Kasumi-1 (cell line): Measurements from ENCODE around the gene GSE1.

Experiments
- DNase-seq, 2 experiments: peaks; one replicate each; lab custom pipeline; 2025; lab: John Stamatoyannopoulos, UW

The GSE1 gene

DNA sequence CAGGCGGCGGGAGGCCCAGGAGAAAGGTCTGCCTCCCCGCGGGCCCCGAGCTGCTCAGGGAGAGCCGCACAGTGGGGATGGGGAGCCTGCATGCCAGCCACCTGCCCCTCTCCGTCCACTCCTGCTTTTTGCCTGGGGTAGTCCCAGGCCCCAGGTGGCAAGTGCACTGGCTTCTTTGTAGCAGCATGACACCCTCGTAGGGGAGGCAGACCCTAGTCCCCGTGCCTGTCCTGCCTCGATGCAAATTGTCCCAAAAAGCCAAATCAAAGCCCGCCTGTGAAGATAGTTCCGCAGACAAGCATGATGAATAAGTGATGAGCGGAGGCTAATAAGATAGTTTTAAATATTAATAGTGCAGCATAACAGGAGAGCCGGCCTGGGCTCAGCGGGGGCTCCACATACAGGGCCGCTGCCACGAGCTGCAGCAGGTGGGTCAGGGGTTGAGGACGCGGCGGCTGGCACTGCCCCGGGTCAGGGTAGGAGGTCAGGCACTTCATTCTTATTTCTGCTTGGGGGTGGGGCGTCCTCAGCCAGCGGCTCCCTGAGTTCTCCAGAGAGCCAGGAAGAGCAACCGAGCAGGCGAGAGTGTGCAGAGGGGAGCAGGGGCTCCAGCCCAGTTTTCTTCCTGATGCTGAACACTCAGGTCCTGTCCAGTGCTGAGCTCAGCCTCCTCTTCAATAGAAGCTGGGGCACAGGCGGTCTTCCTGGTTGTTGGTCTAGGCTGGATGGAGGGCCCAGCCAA is 48.8 kb downstream of the GSE1 start:
- DNase-seq, result no peak

DNA sequence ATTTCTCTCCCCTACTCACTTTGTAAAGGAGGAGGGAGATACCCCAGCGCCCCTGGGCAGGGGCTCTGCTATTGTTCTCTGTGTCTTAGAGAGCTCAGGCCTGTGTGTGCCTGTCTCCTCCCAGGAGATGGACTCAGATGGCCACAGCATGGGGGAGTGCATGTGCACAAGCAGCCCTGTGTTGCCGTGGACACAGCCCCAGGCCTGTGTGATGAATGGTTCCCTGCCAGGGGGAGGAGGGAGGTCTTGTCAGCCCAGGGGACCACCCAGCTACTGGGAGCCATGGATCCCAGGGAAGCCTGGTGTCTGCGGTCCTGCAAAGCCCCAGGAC is 49.3 kb downstream of the GSE1 start:
- DNase-seq, result no peak

DNA sequence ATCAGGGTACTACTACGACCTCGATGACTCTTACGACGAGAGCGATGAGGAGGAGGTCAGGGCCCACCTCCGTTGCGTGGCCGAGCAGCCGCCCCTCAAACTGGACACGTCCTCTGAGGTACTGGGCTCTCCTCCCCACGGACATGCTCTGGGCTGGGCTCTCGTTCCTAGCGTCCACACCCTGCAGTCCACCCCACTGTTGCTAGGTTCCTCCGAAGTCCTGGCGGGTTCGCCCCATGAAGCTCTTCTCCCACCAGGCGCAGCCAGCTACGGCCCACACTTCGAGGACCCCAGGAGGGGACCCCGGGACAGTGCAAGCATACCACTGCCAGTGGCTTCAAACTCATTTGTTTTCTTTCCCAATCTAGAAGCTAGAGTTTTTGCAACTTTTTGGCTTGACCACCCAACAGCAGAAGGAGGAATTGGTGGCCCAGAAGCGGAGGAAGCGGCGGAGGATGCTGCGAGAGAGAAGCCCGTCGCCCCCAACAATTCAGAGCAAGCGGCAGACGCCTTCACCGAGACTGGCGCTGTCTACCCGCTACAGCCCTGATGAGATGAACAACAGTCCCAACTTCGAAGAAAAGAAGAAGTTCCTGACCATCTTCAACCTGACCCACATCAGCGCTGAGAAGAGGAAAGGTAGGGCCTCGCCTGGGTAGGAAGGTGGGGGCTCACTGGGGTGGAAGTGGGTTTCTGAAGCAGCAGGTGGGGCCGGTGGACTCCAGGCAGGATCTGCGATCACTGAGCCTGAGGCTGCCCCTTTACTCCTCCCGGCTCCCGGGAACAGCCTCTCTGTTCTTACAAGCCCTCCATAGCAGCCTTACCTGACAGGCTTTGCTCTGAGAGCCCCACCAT is 50.1 kb downstream of the GSE1 start:
- DNase-seq, result no peak

DNA sequence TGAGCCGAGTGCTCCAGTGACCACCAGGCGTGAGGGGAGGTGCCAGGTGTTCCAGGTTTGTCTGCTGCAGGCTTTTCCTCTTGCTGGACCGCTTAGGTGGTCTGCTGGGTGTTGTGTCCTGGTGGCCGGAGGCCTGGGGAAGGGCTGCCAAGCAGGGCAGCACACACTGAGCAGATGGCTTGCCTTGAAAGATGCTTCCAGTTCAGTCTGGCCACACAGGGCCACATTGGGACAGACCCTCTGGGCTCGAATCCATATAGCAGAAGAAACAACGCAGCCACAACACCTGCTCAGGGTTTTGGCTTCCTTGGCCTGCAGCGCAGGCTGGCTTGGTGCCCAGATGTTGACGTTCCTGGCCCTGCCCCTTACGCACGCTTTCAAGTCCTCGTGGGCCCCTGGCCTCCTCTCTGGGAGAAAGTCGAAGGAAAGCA is 50.8 kb downstream of the GSE1 start:
- DNase-seq, result no peak

DNA sequence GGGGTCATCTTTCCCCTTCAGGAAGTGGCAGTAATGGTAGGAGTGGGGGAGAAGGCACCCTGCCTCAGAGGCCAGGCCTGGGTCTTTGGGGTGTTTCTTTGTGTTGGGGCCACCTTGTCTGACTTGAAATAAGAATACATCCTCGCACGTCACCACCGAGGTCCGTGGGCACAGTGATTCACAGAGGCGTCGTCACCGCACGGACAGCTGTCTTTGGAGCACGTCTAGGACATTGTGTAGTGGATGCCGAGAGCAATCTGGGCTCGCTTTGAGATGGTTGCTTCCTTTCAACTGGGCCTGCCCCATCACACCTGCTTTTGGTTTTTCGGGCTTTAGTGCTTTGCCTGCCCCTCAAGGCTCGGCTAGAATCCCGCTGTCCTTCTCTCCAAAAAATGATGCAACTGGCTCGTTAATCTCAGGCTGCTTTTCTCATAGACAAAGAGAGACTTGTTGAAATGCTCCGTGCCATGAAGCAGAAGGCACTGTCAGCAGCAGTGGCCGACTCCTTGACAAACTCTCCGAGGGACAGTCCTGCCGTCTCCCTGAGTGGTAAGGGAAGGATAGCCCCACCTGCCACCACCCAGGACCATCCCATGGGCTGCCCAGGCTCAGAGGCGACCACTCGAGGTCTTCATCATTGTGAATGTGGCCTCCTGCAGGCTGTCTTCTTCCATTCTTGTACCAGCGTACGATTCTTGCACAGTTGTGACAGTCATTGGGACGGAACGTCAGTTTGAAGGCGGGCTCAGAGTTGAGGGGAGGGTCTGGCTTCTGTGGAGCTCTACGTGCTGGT is 51.7 kb downstream of the GSE1 start:
- DNase-seq, result no peak

DNA sequence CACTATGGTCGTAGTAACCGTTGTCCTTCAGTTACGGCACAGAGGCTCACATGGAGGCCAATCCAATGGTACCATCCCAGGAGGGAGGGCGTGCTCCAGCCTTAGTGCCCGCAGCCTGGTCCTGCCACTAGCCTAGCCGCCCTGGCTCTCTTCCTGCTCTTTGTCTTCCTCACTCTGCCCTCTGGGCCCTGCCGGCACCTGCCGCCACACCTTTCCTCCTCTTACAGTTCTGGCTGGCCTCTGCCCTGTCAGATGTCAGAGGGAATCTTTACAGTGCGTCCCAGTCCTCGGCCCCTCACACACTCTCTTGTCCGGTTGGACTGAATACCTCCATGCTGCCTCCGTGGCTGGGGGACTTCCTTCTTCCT is 52.2 kb downstream of the GSE1 start:
- DNase-seq, result no peak

DNA sequence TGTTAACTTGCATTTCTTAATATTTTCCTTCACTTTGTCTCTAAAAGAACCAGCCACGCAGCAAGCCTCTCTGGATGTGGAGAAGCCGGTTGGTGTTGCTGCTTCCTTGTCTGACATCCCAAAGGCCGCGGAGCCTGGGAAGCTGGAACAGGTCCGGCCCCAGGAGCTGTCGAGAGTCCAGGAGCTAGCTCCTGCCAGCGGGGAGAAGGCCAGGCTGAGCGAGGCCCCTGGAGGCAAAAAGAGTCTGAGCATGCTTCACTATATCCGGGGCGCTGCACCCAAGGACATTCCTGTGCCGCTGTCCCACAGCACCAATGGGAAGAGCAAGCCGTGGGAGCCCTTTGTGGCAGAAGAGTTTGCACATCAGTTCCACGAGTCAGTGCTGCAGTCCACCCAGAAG is 52.8 kb downstream of the GSE1 start:
- DNase-seq, result no peak

DNA sequence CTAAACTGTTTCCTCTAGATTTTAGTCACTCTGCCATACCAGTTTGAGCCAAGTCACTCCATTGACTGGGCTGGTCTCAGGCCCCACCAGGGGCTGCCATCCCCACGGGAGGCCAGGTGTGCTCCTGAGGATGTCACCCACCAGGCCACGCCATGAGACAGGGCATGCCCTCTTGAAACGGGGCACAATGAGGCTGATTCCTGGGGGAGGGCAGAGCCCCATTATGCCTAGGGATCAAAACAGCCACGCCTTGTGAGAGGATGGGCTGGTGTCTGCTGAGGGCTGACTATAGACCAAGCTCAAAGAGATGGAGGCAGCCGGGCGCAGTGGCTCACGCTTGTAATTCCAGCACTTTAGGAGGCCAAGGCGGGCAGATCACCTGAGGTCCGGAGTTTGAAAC is 54.1 kb downstream of the GSE1 start:
- no peak for DNase-seq

DNA sequence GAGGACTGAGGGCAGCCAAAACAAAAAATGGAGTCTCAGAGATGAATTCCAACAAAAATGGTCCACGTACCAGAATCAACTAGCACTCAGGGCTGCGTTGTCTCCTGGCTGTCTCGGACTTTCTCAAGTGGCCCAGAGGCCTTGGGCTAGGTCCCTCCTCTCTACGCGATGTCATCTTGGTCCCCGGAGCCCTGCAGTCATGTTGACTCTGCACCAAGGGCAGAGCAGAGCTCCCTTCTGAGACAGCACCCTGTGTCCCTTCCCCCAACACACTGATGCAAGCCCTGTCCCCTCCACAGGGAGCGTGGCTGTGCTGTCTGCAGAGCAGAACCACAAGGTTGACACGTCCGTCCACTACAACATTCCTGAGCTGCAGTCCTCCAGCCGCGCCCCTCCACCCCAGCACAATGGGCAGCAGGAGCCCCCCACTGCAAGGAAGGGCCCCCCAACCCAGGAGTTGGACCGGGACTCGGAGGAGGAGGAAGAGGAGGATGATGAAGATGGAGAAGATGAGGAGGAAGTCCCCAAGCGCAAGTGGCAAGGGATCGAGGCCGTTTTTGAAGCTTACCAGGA is 54.8 kb downstream of the GSE1 start:
- DNase-seq, result no peak

DNA sequence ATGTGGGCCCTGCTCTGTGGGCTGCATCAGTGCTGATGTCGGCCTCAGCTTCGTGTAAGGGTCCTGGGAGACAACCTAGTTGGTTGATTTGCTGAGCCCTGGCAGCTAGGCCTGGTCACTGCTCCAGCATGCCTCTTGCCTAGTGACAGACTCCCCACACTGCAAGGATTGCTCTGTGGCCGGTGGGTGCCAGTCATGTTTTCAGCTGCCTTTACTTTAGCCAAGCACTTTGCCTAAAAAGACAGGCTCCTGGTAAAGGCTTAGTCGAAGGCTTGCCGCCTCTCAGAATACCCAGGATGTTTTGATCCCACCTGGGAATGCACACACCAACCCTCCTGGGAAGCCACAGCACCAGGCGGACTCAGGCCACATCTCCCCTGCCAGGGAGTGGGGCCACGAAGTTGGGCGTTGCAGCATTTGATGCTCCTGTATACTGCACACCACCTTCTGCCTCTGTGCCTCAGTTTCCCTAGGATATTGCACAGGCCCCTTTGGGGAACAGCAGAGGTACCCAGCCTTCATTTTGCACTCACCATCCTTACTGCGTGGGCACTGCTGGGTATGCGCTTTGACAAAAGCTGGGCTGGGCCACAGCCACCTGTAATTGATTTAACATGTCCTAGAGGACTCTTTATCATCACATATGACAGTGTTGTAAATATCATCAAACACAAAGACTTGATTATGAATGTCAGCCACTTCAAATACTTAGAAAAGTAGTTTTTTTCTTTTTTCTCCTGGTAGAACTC is 55.7 kb downstream of the GSE1 start:
- DNase-seq, result no peak

DNA sequence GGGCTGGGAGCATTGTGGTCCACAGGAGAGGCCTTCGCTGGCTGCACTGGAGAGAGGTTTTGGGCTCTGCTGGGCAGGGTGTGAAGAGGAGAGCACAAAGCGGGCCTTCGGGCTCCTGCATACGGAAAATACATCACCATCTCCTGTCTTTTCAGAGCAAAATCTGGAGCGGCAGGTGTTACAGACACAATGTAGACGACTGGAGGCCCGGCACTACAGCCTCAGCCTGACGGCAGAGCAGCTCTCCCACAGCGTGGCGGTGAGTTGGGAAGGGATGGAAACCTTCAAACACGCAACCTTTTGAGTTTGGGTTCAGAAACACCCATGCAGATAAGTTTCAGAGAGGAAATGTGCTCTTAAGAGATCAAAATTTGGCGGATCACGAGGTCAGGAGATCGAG is 57.7 kb downstream of the GSE1 start:
- no peak for DNase-seq

DNA sequence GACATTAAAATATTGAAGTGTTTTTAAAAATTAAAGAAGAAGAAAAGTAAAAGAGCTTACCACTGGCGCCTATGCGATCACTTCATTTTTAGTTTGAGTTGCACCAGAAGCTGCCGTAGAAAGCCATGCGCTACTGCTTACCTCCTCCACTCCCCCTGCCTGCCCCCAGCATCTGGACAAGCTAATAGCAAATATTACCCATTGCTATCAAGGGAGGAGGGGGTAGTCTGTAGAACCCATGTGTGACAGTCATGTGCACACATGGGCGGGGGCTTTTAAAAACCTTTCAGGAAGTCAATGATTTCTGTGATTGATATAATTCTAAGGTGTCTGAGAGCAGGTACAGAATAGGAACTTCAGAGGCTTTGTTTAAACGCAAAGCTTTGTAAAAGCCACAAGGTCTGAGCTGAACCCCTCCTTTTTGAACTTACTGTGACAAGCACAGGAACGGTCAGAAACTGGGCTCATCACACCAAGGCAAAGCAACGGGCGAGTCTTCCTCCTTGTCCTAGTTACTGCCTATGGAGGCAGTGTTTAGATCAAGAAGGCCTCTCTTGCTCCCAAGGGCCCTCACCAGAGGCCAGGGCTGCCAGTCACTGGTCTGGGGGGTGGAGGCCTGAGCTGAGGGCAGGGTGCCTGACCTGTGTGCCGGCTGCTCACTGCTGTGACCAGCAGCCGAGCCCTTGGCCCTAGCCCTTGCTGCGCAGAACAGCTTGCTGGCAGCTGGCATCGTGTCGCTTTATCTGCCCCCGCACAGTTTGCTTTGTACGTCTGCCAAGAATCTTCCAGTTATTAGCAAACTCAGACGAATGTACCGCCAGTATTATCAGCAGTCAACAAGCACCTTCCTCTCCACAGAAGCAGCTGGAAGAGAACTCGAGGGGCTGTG is 60.7 kb downstream of the GSE1 start:
- DNase-seq, result no peak

DNA sequence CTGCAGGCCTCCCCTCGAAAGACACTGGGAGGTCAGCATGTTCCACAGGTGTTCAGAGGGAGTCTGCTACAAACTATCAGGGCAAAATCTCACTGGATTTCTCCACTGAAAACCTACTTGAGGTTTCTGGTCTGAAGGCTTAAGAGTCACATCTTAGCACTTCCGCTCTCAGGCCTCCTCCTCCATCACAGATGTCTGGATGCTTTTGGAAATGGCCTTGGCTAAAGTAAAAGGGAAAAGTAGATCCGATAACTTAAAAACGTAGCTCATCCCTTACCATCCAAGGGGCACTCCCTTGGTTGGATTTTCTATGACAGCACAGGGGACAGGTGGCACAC is 61.3 kb downstream of the GSE1 start:
- no peak for DNase-seq

DNA sequence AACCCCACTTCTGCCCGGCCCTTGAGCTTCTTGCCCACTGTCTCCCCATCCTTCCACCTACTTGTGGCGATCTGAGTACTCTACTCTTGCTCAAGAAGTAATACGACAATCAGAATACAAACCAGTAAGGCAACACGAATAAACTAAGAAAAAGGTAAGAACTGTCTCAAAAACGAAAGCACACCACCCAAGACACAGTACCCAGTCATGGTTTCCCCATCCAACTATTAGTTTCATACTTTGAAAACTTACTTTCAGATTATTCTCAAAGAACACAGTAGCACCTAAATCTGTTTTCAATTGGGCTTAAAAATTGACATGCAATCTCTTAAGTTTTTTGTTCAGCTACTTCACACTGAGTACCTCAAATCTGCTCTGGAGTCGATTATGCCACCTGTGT is 61.7 kb downstream of the GSE1 start:
- DNase-seq, result no peak

DNA sequence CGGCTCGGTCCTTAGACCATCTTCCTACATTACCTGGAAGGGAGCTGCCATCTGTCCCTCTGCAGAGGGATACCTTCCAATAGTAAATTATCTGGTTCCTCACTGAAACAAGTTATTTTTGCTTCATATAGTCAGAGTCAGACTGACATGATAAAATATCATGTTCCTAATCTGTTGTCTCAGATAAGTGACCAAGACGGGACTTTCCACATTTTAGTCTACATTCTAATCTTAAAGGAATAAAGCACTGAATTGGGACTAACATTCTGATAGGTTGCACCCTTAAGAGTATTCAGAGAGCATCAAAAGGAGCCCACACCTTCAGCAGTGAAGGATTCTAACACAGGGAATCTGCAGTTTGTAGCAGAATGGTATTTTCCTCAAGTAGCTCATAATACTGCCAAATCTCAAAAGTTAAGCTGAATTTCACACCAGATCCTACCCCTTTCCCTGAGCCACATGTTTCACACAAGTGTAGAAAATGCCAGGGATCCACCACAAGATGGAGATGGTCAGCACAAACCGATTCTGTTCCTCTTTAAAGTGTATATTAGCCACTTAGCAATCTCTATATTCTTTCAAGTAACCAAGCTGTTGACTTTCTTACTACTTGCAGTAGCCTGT is 62.2 kb downstream of the GSE1 start:
- peak; percentile 71 to 80 for DNase-seq

DNA sequence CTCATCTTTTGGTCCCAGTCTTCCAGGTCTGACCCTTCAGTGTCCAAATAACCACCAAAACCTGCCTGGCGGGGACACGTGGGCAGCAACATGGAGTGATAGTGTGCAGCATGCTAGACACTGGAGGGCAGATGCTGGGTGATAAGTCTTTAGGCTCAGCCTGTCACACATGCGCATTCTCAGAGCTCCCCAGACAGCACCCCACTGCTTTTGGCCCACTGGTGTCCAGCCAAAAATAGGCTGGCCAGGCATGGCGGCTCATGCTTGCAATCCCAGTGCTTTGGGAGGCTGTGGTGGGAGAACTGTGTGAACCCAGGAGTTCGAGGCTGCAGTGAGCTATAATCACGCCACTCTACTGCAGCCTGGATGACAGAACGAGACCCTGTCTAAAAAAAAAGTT is 63.3 kb downstream of the GSE1 start:
- no peak for DNase-seq

DNA sequence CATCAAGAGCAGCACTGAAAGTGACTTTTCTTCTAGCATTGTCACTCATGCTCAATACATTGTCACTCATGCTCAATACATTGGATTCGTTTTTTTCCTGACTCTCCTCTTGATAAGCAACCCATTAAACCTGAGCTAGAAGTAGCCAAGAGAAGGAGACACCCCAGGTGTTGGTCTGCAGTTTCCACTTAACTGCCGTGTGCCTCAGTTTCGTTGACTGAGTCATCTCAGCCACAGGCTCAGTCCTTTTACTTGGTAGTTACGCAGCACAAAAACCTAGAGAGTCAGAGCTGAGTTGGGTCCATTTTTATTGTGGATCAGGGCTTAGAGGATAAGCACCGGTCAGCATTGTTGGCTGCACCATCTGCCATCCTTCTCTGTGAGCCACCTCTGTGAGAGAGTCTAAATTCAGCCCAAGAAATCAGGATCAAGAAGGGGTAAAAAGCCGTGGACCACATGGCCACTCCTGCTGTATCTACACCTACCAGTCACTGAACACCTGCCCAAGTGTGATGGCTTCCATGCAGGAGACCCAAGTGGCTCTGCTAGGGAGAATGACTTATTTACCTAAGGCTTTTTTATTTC is 64.4 kb downstream of the GSE1 start:
- DNase-seq, result no peak

DNA sequence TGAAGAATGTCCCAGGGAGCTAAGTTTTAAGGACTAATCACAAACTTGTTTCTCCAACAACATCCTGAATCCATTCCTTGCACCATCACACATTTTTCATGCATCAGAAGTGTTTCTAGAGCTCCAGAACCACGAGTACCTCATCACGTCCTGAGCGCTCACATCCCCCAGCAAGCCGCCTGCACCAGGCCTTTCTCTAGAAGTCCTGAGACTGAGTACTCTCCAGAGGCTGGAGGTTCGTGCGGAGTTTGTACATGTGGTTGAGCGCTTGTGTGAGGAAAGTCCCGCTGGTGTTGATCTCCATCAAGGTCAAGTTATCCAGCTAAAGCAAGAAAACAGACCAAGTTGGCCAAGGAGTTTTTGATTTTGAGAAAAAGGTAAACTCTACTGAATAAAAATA is 64.9 kb downstream of the GSE1 start:
- DNase-seq, result no peak

DNA sequence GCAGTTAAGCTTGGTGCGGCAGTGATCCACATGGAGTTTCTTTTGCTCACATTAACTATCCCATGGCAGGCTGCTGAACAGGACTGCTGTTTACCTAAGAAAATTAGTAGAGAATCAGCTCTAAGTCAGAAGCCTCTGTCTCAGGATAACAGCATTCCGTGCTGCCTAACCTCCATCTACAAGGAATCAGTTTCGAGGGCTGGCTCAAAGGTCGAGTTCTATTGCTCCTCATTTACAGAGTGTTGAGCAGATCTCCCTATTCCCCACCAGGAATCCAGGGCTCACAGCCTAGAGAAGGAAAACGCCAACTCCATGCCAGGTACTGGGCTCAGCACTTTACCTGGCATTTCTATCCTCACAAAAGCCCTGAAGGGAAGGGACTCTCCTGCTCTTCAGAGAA is 65.7 kb downstream of the GSE1 start:
- DNase-seq, result no peak

DNA sequence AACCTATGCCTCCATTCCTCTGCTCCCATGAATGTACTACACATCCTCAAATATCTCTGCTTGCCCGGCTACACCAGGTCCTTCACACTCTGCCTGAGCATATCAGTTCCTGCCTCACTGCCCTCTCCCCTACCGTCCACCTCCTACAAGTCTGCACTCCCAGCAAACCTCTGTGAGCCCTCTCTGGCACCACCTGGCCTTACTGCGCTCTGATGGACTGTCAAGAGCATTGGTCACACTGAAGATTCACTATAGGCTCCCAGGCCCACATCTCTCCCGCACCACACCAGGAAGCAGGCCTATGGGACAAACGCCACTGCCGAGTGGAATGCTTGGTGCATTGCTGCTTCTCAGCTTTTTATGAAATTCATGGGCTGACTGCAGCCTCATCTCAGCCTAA is 66.7 kb downstream of the GSE1 start:
- no peak for DNase-seq
